Measurements from ENCODE around the gene CARMIL1. TPM values are rescaled to one million over a fixed set of nuclear protein-coding genes. Genes with fewer than 3 reads are reported as not detected.
"Not testable (repeated sequence)": the region's sequence is repeated elsewhere in the genome, so short reads cannot be mapped to it uniquely, and the experiment has no call there.

Gene CARMIL1
- total RNA-seq, 1 experiment from 2014 or later = 23.6 TPM

DNA sequence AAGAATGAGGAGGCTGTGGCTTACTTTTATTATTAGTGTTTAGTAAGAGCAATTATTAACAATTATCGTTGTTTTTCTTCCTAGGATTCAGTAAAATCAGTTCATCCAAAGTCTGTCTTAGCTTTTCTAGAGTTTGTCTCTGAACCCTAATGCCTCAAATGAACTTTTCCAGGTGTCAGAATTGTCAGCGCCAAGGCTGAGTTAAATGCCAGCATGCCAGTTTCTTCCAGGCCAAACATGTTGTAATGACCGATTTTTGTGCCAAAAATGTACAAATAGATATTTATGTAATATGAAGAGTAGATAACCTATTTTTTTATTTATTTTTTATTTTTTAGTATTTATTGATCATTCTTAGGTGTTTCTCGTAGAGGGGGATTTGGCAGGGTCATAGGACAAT is 306.1 kb downstream of the CARMIL1 start:
- Histone ChIP-seq H2AK5ac (ENCODE audit: insufficient read length, low read length) (no peak overlapping the region), H3K4me1 (ENCODE audit: insufficient read depth, low read length) (no peaks in the 10 kb centered on the region), H2BK15ac (ENCODE audit: low read depth, low read length) (no peak overlapping the region), H3K79me1 (ENCODE audit: insufficient read depth, low read depth, low read length, poor library complexity, severe bottlenecking) (no peaks in the 10 kb centered on the region), H4K20me1 (ENCODE audit: control insufficient read depth, insufficient read depth, insufficient read length) (no peaks in the 10 kb centered on the region), H3K27ac (ENCODE audit: insufficient read length, low read depth, low read length) (no peak overlapping the region), H2BK12ac (ENCODE audit: insufficient read length, low read depth, low read length) (no peak overlapping the region), H3K79me2 (ENCODE audit: insufficient read depth, low read length) (no peaks in the 10 kb centered on the region), H3K4ac (ENCODE audit: low read depth, low read length) (no peak overlapping the region), H3K18ac (ENCODE audit: insufficient read length, low read depth, low read length) (no peak overlapping the region), H3K27me3 (ENCODE audit: insufficient read depth, low read length) (no peaks in the 10 kb centered on the region), H2BK20ac (ENCODE audit: low read depth, low read length, poor library complexity, severe bottlenecking) (no peak overlapping the region), H3K56ac (ENCODE audit: insufficient read length, low read depth, low read length) (no peak overlapping the region), H4K5ac (ENCODE audit: insufficient read length, low read depth, low read length) (no peak overlapping the region), H3K23me2 (ENCODE audit: insufficient read length, low read depth, low read length, poor library complexity, severe bottlenecking) (no peaks in the 10 kb centered on the region), H2BK5ac (ENCODE audit: insufficient read length, low read length) (no peak overlapping the region), H2BK120ac (ENCODE audit: low read depth, low read length, poor library complexity, severe bottlenecking) (no peak overlapping the region), H3K9ac (ENCODE audit: extremely low read depth, insufficient read length, low read length) (no peak overlapping the region), H3T11ph (ENCODE audit: low read length) (no peak overlapping the region), H3K23ac (ENCODE audit: insufficient read length, low read depth, low read length) (no peak overlapping the region), H3K14ac (ENCODE audit: insufficient read depth, low read length) (no peak overlapping the region), H4K91ac (ENCODE audit: insufficient read length, low read depth, low read length) (no peak overlapping the region), H3K4me2 (ENCODE audit: insufficient read depth, insufficient read length, low read length) (no peak overlapping the region), H2AFZ (ENCODE audit: low read length) (no peak overlapping the region), H3K9me3 (ENCODE audit: control insufficient read depth, low read depth, low read length) (no peaks in the 10 kb centered on the region), H4K8ac (replicated peaks; ENCODE audit: insufficient read length, low read depth, low read length) (no peak overlapping the region)
- TF ChIP-seq, protein P1, sequence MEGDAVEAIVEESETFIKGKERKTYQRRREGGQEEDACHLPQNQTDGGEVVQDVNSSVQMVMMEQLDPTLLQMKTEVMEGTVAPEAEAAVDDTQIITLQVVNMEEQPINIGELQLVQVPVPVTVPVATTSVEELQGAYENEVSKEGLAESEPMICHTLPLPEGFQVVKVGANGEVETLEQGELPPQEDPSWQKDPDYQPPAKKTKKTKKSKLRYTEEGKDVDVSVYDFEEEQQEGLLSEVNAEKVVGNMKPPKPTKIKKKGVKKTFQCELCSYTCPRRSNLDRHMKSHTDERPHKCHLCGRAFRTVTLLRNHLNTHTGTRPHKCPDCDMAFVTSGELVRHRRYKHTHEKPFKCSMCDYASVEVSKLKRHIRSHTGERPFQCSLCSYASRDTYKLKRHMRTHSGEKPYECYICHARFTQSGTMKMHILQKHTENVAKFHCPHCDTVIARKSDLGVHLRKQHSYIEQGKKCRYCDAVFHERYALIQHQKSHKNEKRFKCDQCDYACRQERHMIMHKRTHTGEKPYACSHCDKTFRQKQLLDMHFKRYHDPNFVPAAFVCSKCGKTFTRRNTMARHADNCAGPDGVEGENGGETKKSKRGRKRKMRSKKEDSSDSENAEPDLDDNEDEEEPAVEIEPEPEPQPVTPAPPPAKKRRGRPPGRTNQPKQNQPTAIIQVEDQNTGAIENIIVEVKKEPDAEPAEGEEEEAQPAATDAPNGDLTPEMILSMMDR (conservative IDR thresholded peaks at IDR 0.05) = no peak
- DNase-seq = no peak
- Mint-ChIP-seq H3K27me3 (ENCODE audit: low read depth) (no peaks in the 10 kb centered on the region), H3K4me3 (no peak overlapping the region), H3K27ac (no peak overlapping the region), H3K36me3 (ENCODE audit: insufficient read depth in 1 of 3, low read depth in 3 of 3) (peaks cover 6 to 19% (median 12%) of the 10 kb centered on the region in 3 experiments; a peak in 6 of 7 replicates), H3K9me3 (peaks cover 0 to 6% of the 10 kb centered on the region in 2 experiments; a peak in 1 of 5 replicates), H3K4me1 (no peaks in the 10 kb centered on the region)
- no CpG with 5 or more reads among the region's 4 CpGs for WGBS (ENCODE audit: extremely low coverage, insufficient read length, low lambda C conversion rate)

DNA sequence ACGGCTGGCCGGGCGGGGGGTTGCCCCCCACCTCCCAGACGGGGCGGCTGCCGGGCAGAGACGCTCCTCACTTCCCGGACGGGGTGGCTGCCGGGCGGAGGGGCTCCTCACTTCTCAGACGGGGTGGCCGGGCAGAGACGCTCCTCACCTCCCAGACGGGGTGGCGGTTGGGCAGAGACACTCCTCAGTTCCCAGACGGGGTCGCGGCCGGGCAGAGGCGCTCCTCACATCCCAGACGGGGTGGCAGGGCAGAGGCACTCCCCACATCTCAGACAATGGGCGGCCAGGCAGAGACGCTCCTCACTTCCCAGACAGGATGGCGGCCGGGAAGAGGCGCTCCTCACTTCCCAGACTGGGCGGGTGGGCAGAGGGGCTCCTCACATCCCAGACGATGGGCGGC is 306.9 kb downstream of the CARMIL1 start:
- not testable (repeated sequence) for H3K4me3 Mint-ChIP-seq

More for the DNA sequence above, 306.9 kb downstream of the CARMIL1 start:
- not testable (repeated sequence) for H2BK120ac ChIP-seq (ENCODE audit: low read depth, low read length, poor library complexity, severe bottlenecking); H3K9me3 Mint-ChIP-seq; H3K14ac ChIP-seq (ENCODE audit: insufficient read depth, low read length); H3K4me1 ChIP-seq (ENCODE audit: insufficient read depth, low read length); H3K9ac ChIP-seq (ENCODE audit: extremely low read depth, insufficient read length, low read length); H4K8ac ChIP-seq (replicated peaks; ENCODE audit: insufficient read length, low read depth, low read length); H4K5ac ChIP-seq (ENCODE audit: insufficient read length, low read depth, low read length); H2BK12ac ChIP-seq (ENCODE audit: insufficient read length, low read depth, low read length); H4K91ac ChIP-seq (ENCODE audit: insufficient read length, low read depth, low read length); H3K9me3 ChIP-seq (ENCODE audit: control insufficient read depth, low read depth, low read length); H3T11ph ChIP-seq (ENCODE audit: low read length); H3K4ac ChIP-seq (ENCODE audit: low read depth, low read length); H3K4me2 ChIP-seq (ENCODE audit: insufficient read depth, insufficient read length, low read length); H2BK5ac ChIP-seq (ENCODE audit: insufficient read length, low read length); H2BK20ac ChIP-seq (ENCODE audit: low read depth, low read length, poor library complexity, severe bottlenecking); H2AFZ ChIP-seq (ENCODE audit: low read length); DNase-seq; H3K27ac Mint-ChIP-seq; H3K23ac ChIP-seq (ENCODE audit: insufficient read length, low read depth, low read length); H3K79me2 ChIP-seq (ENCODE audit: insufficient read depth, low read length); H2BK15ac ChIP-seq (ENCODE audit: low read depth, low read length); H3K79me1 ChIP-seq (ENCODE audit: insufficient read depth, low read depth, low read length, poor library complexity, severe bottlenecking); H2AK5ac ChIP-seq (ENCODE audit: insufficient read length, low read length); H4K20me1 ChIP-seq (ENCODE audit: control insufficient read depth, insufficient read depth, insufficient read length); H3K27ac ChIP-seq (ENCODE audit: insufficient read length, low read depth, low read length); H3K56ac ChIP-seq (ENCODE audit: insufficient read length, low read depth, low read length); H3K27me3 ChIP-seq (ENCODE audit: insufficient read depth, low read length); H3K27me3 Mint-ChIP-seq (ENCODE audit: low read depth); H3K23me2 ChIP-seq (ENCODE audit: insufficient read length, low read depth, low read length, poor library complexity, severe bottlenecking); H3K18ac ChIP-seq (ENCODE audit: insufficient read length, low read depth, low read length); H3K4me1 Mint-ChIP-seq
- H3K36me3 Mint-ChIP-seq (ENCODE audit: insufficient read depth in 1 of 3, low read depth in 3 of 3) = peaks cover 6 to 19% (median 12%) of the 10 kb centered on the region in 3 experiments; a peak in 6 of 7 replicates
- no CpG with 5 or more reads among the region's 30 CpGs for WGBS (ENCODE audit: extremely low coverage, insufficient read length, low lambda C conversion rate)

Data from H9 (cell line).